ENCODE data around the gene M1AP.
"Not testable (repeated sequence)": the region's sequence is repeated elsewhere in the genome, so short reads cannot be mapped to it uniquely, and the experiment has no call there.

The M1AP gene

GRCh38 chr2:74653589-74653984 is 5.5 kb upstream of the M1AP start:
- no peak for DNase-seq

DNA sequence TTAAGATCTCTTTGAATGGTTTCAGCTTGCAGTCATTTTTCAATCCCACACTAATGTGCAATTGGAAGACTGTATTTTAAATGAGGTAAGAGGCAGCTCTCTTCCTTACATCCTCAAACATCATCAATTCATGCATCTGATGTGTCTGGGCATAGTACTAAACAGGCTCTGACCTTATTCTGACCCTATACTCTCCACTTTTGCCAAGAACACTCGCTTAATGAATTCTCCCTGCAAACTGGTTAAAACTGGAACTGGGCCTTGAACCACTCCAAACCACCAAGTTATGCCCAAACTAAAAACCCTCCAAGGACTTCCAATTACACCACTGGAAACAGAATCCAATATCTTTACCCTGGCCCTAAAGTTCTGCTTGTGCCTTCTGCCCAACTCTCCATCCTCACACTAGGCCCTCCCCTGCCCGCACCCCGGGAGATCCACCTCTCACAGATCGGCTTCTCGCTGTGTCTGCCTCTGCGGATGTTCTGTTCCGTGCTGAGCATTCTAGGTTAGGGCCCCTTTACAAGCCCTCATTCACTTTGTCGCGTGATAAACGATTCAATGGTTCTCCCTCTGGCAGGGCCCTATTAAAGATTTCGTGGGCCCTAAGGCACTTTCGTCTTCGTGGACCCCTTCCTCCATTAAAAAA is 1.2 kb downstream of the M1AP start:
- DNase-seq = no peak

DNA sequence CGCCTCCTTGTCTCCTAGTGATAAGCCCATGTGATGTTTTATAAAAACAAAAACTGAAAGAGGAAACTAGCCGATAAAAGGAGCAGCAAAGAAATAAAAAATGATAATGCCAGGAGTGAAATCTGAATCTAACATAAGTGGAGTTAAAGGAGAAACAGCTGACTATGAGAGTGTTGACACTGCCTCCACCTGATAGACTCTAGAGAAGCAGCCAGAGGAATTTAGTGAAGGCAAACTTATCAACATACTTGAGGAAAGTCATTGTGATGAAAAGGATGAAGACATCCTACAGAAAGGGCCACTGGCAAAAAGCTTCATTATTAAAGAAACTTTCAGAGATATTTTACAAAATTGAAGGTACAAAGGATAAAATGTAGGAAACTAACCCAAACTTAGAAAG is 1.9 kb downstream of the M1AP start:
- no peak for DNase-seq

GRCh38 chr2:74645344-74645743 is 2.8 kb downstream of the M1AP start:
- DNase-seq = no peak

DNA sequence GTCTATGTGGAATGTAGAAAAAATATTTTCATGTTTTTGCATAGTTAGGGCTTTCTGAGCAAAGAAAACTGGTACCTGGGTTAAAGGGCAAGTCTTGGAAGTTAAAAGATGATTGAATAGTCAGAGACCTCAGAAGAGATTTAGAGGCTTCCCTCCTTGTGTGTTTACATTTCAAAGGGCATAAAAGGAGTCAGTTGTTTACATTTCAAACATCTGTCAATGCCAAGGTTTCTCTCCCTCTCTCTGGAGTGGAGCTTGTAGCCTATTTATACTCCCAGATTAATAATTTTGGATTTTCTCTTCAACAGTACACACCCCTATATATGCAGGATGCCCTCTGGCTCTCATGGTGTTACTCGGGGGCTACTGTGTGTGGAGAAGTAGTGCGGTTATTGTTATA is 8.6 kb downstream of the M1AP start:
- DNase-seq = no peak

- no peak for DNase-seq
These were observed 15.2 kb downstream of the M1AP start for GRCh38 chr2:74632939-74633312.

DNA sequence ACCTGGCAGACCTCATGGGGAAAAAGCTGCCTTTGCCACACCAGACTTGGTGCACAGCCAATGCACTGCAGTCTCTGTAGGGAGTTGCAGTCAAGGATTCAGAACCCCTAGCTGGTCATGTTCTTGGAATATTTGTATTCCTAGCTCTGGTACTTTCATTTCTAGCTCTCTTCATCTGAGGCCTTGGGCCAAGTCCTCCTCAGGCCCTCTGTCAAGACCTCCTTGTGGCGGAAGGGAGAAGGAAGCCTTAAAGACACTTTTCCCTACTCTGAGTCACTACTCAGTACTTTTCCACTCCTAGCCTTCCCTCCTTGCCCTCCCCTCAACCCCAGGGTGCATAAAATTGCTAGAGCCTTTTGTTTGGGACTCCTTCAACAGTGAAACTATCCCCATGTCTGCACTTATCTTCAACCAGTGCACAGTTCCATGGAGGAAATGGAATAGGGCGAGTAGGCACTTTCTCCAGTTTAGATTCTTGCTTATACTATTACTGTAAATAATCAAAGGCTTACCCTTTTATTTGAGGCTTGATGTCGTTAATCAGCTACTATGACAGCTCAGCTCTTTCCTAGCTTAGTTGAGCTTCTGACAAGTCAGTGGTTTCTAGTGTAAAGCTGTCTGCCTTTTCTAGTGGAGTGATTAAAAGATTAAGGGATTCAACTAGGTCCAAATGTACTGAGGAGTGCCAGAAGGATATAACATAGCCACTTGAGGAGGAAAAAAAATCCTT is 15.8 kb downstream of the M1AP start:
- no peak for DNase-seq

DNA sequence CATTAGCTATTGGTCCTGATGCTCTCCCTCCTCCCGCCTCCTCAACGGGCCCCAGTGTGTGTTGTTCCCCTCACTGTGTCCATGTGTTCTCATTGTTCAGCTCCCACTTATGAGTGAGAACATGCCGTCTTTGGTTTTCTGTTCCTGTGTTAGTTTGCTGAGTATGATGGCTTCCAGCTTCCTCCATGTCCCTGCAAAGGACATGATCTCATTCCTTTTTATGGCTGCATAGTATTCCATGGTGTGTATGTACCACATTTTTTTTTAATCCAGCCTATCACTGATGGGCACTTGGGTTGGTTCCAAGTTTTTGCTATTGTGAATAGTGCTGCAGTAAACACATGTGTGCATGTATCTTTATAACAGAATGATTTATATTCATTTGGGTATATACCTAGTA is 17.7 kb downstream of the M1AP start:
- not testable (repeated sequence) for DNase-seq

GRCh38 chr2:74628538-74629105 is 19.5 kb downstream of the M1AP start:
- no peak for DNase-seq

DNA sequence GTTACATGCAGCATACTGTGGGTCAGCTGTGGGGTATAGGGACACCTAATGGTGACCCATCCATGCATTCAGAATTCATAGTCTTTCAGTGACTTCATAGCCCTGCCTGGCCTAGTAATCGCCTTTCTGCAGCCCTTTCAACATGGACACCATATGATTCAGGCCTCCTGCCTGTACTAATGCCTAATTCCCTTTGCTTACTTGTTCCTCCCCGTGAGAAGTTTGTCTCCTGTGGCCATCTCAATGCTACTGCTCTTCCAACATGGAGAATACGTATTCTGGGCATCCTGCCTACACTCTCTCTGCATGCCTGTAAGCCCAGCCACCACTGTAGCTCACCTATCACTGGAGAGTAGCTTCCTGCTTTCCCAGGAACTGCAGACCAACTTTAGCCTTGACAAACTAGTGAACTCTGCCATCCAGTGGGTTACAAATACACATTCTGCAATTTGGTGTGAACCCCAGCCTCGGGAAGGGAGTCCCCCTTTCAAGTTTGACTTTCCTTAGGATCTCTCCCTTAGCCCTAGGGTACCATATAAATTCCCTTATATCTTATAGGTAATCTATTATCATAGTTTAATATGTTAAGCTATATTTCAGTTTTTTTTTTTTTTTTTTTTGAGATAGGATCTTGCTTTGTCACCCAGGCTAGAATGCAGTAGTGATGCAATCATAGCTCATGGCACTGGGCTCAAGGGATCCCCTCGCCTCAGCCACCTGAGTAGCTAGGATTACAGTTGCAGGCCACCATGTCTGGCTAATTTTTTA is 22.3 kb downstream of the M1AP start:
- no peak for DNase-seq

- DNase-seq = no peak
These were observed 27.5 kb downstream of the M1AP start for GRCh38 chr2:74620671-74621070.

- DNase-seq = no peak
These were observed 28.4 kb downstream of the M1AP start for GRCh38 chr2:74619651-74620297.

DNA sequence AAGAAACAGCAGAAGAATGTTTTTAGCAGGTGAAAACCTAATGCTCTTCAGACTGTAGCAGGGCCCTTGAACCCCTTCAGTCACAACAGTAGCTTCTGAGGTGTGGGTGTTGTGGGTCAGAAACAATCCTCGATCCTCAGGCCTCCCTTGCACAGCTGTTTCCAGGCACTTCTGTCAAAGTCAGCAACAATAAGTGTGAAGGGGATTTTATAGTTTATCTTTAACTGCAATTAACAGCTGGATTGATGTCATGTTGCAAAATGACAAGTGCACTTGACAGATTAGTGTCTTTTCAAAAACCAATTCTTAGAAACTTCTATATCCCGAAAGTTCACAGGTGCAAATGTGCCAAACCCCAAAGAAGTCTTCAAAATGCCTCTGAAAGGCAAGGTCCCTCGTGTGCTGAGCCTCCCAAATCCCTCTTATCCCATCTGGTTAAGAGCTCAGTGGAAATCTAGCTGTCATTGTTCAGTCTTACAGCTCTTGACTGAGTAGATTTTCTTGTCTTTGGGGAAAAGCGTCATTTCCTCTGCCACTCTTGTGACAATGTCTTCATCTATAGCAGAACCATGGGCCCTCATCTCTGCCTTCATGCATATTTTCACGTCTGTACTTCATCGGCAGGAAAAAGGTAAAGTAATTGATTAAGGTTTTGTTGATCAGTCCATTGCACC is 29.6 kb downstream of the M1AP start:
- DNase-seq = no peak

- DNase-seq = no peak
These were observed 31.0 kb downstream of the M1AP start for GRCh38 chr2:74617122-74617521.

GRCh38 chr2:74606927-74607326 is 41.2 kb downstream of the M1AP start:
- no peak for DNase-seq

- DNase-seq = no peak
These were observed 44.7 kb downstream of the M1AP start for GRCh38 chr2:74603282-74604000.

DNA sequence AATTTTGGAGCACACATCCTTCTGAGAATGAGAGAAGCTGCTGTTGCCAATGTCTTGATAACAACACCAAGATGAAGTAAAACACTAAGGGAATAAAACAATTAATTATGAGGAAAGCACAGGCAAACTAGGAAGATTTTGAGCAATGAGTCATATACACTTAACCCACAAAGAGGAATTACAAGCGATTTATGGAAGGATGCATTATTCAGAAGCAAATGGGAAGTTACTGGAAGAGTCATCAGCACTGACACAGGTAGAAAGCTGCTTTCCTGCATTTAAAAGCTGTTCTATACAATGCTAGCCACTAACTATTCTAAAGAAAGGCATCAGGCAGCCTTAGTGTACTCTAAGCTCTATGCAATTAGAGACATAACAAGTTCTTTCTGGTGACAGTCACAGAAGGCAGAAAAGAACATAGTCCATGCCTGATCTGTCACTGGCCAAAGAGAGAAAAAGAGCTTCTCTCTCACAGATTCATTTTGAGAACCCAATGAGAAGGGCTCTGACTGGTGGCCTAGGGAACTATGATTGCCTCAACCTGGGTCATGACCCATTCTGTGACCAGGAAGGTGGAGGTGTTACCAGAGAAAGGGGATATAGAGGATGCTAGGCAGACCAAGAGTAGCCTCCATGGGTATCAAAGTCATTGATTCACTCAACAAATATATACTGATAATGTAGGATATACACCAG is 45.4 kb downstream of the M1AP start:
- no peak for DNase-seq

DNA sequence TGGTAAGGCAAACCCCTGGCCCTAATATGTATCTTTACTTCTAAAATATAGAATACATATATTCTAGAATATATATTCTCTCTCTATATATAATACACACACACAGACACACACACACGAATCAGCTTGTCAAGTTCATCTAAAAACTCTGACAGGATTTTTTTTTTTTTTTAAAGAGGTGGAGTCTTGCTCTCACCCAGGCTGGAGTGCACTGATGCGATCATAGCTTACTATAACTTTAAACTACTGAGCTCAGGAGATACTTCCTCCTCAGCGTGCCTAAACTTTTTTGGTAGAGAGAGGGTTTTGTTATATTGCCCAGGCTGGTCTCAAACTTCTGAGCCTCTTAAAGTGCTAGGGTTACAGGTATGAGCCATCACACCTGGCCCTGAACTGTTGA is 48.5 kb downstream of the M1AP start:
- DNase-seq = no peak

- DNase-seq = no peak
These were observed 50.7 kb downstream of the M1AP start for GRCh38 chr2:74597410-74597809.

- no peak for DNase-seq
These were observed 51.5 kb downstream of the M1AP start for GRCh38 chr2:74596584-74596983.

Measured in activated CD4-positive, alpha-beta T cell treated with anti-CD3 and anti-CD28 coated beads for 1 hour (primary cell).